HEK293 (cell line): ENCODE results near the gene MSRB3.

Source experiments
- CTCF ChIA-PET: fragments of 350-600 bp; formaldehyde crosslinking; extraction: SDS; loops from one replicate; lab custom pipeline; 2021; ENCODE audit warnings: antibody characterized with exemption; lab: Yijun Ruan, JAX
- POLR2A ChIA-PET: fragments of 300-600 bp; formaldehyde crosslinking; extraction: SDS; loops from one replicate; lab custom pipeline; 2020; ENCODE audit warnings: antibody characterized with exemption, inconsistent platforms; lab: Yijun Ruan, JAX
- H3K27ac ChIP-seq: fragments of 200-500 bp; sonication (Bioruptor generic); 2 replicates; pipeline ENCODE4 v1.5.1; 2014; ENCODE audit warnings: low read depth, low read length, control low read depth, inconsistent platforms; ENCODE audit errors: extremely low read depth
- H3K36me3 ChIP-seq, 2 experiments: fragments of 200-500 bp in 1 of 2; sonication (Bioruptor generic) in 1 of 2; 1 replicate in 1 of 2; 2 replicates in 1 of 2; pipeline ENCODE4 v1.5.1; 2014 to 2017; ENCODE audit warnings: inconsistent platforms in 2 of 2, low read length in 2 of 2; ENCODE audit not compliant: control insufficient read depth in 2 of 2, insufficient read depth in 1 of 2
- H3K4me1 ChIP-seq: fragments of 200-500 bp; sonication (Bioruptor generic); 2 replicates; pipeline ENCODE4 v1.5.1; 2014; ENCODE audit warnings: mild to moderate bottlenecking, low read length, inconsistent platforms; ENCODE audit not compliant: control insufficient read depth, insufficient read depth
- H3K4me3 ChIP-seq: 2 replicates; pipeline ENCODE4 v1.5.1; 2011; ENCODE audit warnings: low read depth, mild to moderate bottlenecking, control low read depth, low read length, moderate library complexity
- H3K9me3 ChIP-seq: fragments of 200-500 bp; sonication (Bioruptor generic); 2 replicates; pipeline ENCODE4 v1.5.1; 2014; ENCODE audit warnings: low read depth, low read length, inconsistent platforms; ENCODE audit not compliant: control insufficient read depth, insufficient read depth
- GLIS2 ChIP-seq: fragments of 450-650 bp; formaldehyde crosslinking; IDR thresholded peaks from 2 replicates; pipeline ENCODE4 v1.5.1; 2016; ENCODE audit warnings: missing biosample characterization, missing genetic modification characterization
- MEIS1 ChIP-seq: sonication (generic); formaldehyde crosslinking; IDR thresholded peaks from 2 replicates; pipeline ENCODE4 v1.8.1; 2022; ENCODE audit warnings: missing genetic modification reagents, mild to moderate bottlenecking, borderline replicate concordance
- OSR2 ChIP-seq: fragments of 450-650 bp; formaldehyde crosslinking; IDR thresholded peaks from 2 replicates; pipeline ENCODE4 v1.5.1; 2016; ENCODE audit warnings: missing biosample characterization, missing genetic modification characterization
- PBX3 ChIP-seq: sonication (generic); formaldehyde crosslinking; IDR thresholded peaks from 2 replicates; pipeline ENCODE4 v1.8.1; 2022; ENCODE audit warnings: mild to moderate bottlenecking, moderate library complexity, missing genetic modification reagents
- SETDB1 ChIP-seq: IDR thresholded peaks from one replicate; pipeline ENCODE4 v1.6.1; 2017; ENCODE audit warnings: mild to moderate bottlenecking, low read length, moderate library complexity, mixed read lengths; ENCODE audit not compliant: insufficient read length
- ZEB2 ChIP-seq: fragments of 450-650 bp; formaldehyde crosslinking; IDR thresholded peaks from 2 replicates; pipeline ENCODE4 v1.5.1; 2016; ENCODE audit warnings: missing biosample characterization, missing genetic modification characterization
- ZNF114 ChIP-seq: fragments of 450-650 bp; formaldehyde crosslinking; IDR thresholded peaks from 2 replicates; pipeline ENCODE4 v1.5.0; 2017; ENCODE audit warnings: missing biosample characterization, missing genetic modification characterization
- ZNF121 ChIP-seq: fragments of 450-650 bp; formaldehyde crosslinking; IDR thresholded peaks from 2 replicates; pipeline ENCODE4 v1.5.1; 2016; ENCODE audit warnings: missing biosample characterization, missing genetic modification characterization
- ZNF133 ChIP-seq: fragments of 450-650 bp; formaldehyde crosslinking; IDR thresholded peaks from 2 replicates; pipeline ENCODE4 v1.5.1; 2016; ENCODE audit warnings: missing biosample characterization, missing genetic modification characterization
- ZNF140 ChIP-seq: fragments of 450-650 bp; formaldehyde crosslinking; IDR thresholded peaks from 2 replicates; pipeline ENCODE4 v1.5.1; 2016; ENCODE audit warnings: missing biosample characterization, missing genetic modification characterization
- ZNF16 ChIP-seq: fragments of 450-650 bp; formaldehyde crosslinking; IDR thresholded peaks from 2 replicates; pipeline ENCODE4 v1.5.1; 2016; ENCODE audit warnings: low read depth, missing biosample characterization, missing genetic modification characterization
- ZNF214 ChIP-seq: fragments of 450-650 bp; formaldehyde crosslinking; IDR thresholded peaks from 2 replicates; pipeline ENCODE4 v1.5.1; 2017; ENCODE audit warnings: missing biosample characterization, mild to moderate bottlenecking, missing genetic modification characterization, borderline replicate concordance
- ZNF248 ChIP-seq: fragments of 450-650 bp; formaldehyde crosslinking; IDR thresholded peaks from 2 replicates; pipeline ENCODE4 v1.5.1; 2017; ENCODE audit warnings: missing biosample characterization, missing genetic modification characterization
- ZNF266 ChIP-seq: fragments of 450-650 bp; formaldehyde crosslinking; IDR thresholded peaks from 2 replicates; pipeline ENCODE4 v1.5.1; 2016; ENCODE audit warnings: missing biosample characterization, missing genetic modification characterization, low read depth
- ZNF280D ChIP-seq: fragments of 450-650 bp; formaldehyde crosslinking; IDR thresholded peaks from 2 replicates; pipeline ENCODE4 v1.5.1; 2016; ENCODE audit warnings: missing biosample characterization, missing genetic modification characterization
- ZNF324 ChIP-seq: fragments of 450-650 bp; formaldehyde crosslinking; IDR thresholded peaks from 2 replicates; pipeline ENCODE4 v1.5.1; 2016; ENCODE audit warnings: missing biosample characterization, missing genetic modification characterization
- ZNF561 ChIP-seq: fragments of 450-650 bp; IDR thresholded peaks from 2 replicates; pipeline ENCODE4 v1.5.1; 2018; ENCODE audit warnings: missing biosample characterization, missing genetic modification characterization, borderline replicate concordance
- ZNF670 ChIP-seq: fragments of 450-650 bp; formaldehyde crosslinking; IDR thresholded peaks from 2 replicates; pipeline ENCODE4 v1.5.1; 2016; ENCODE audit warnings: missing biosample characterization, missing genetic modification characterization, low read depth
- TF ChIP-seq, protein P1 (sequence below): fragments of 450-650 bp; IDR thresholded peaks from 2 replicates; pipeline ENCODE4 v1.5.1; 2018; ENCODE audit warnings: missing biosample characterization, mild to moderate bottlenecking, missing genetic modification characterization
- TF ChIP-seq, protein P2 (sequence below): fragments of 450-650 bp; formaldehyde crosslinking; IDR thresholded peaks from 2 replicates; pipeline ENCODE4 v1.5.0; 2017; ENCODE audit warnings: missing biosample characterization, missing genetic modification characterization, borderline replicate concordance

Gene MSRB3

GRCh38 chr12:65334521-65334920 is 56.0 kb downstream of the MSRB3 start:
- ChIA-PET POLR2A (no interaction called here), CTCF (interaction anchor here (0.7 kb wide), 1 partner anchor 10 kb away, joined by 3 read pairs; no protein-coding TSS in a partner anchor)

More at GRCh38 chr12:65334521-65334920, 56.0 kb downstream of the MSRB3 start:
- no peaks in the 10 kb centered on the region for H3K36me3 ChIP-seq
- H3K4me1 ChIP-seq = peaks cover 5% of the 10 kb centered on the region
- H3K4me3 ChIP-seq = no peak overlapping the region
- H3K27ac ChIP-seq = no peak overlapping the region
- TF ChIP-seq ZNF324 (no peak), ZNF670 (tag by site-specific recombination) (no peak), ZNF214 (no peak), SETDB1 (no peak), ZNF280D (tag by site-specific recombination) (no peak), ZNF121 (no peak), MEIS1 (CRISPR knock-in tag) (no peak), ZNF16 (tag by site-specific recombination) (no peak), GLIS2 (tag by site-specific recombination) (no peak), PBX3 (CRISPR knock-in tag) (no peak), OSR2 (tag by site-specific recombination) (no peak), ZNF114 (tag by site-specific recombination) (no peak), ZNF248 (tag by site-specific recombination) (no peak), ZNF561 (tag by site-specific recombination) (no peak), ZNF133 (no peak), ZNF266 (tag by site-specific recombination) (no peak), ZNF140 (tag by site-specific recombination) (no peak), ZEB2 (tag by site-specific recombination) (no peak)
- TF ChIP-seq, protein P1, sequence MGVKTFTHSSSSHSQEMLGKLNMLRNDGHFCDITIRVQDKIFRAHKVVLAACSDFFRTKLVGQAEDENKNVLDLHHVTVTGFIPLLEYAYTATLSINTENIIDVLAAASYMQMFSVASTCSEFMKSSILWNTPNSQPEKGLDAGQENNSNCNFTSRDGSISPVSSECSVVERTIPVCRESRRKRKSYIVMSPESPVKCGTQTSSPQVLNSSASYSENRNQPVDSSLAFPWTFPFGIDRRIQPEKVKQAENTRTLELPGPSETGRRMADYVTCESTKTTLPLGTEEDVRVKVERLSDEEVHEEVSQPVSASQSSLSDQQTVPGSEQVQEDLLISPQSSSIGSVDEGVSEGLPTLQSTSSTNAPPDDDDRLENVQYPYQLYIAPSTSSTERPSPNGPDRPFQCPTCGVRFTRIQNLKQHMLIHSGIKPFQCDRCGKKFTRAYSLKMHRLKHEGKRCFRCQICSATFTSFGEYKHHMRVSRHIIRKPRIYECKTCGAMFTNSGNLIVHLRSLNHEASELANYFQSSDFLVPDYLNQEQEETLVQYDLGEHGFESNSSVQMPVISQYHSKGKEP (tag by site-specific recombination) = no peak
- TF ChIP-seq, protein P2, sequence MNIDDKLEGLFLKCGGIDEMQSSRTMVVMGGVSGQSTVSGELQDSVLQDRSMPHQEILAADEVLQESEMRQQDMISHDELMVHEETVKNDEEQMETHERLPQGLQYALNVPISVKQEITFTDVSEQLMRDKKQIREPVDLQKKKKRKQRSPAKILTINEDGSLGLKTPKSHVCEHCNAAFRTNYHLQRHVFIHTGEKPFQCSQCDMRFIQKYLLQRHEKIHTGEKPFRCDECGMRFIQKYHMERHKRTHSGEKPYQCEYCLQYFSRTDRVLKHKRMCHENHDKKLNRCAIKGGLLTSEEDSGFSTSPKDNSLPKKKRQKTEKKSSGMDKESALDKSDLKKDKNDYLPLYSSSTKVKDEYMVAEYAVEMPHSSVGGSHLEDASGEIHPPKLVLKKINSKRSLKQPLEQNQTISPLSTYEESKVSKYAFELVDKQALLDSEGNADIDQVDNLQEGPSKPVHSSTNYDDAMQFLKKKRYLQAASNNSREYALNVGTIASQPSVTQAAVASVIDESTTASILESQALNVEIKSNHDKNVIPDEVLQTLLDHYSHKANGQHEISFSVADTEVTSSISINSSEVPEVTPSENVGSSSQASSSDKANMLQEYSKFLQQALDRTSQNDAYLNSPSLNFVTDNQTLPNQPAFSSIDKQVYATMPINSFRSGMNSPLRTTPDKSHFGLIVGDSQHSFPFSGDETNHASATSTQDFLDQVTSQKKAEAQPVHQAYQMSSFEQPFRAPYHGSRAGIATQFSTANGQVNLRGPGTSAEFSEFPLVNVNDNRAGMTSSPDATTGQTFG (tag by site-specific recombination) = no peak
- H3K9me3 ChIP-seq = no peaks in the 10 kb centered on the region
